Measurements from ENCODE around the gene CACNA2D4.

Gene CACNA2D4

DNA sequence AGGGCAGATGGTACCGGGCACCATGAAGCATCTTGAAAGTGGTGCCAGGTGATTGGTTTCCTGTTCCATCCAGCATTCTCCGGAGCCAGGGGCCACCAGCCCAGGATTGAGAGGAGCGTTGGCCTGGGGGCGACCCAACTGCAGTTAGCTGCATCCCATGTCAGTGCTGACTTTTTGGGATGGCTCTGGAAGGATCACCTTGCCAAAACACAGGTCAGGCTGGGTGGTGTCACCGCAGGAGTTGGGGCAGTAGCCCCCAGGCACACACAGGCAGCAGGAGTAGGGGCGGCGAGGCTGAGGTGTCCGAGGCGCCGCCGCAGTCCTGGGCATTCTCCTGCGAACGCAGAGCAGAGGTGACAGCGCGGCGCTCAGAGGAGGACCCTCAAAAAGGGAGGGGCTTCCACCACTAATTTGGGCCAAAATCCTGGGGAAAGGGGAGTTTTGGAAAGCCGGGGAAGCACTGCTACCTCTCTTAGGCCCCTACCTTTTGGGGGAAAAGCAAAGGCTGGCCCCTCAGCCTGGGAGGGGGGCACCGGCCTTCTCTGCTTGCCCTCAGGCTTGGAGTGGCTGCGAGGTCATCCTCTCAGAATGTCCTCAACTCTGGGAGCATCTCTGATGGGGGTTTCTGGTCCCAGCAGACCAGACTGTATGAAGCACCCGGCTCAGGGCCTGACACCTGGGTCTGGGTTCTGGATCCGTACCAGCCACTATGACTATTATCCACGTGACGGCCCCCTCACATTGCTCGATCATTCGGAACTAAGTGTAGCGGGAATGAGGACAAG lies 124.8 kb downstream of the CACNA2D4 start:
- DNase-seq (ENCODE audit: extremely low read depth in 1 of 2, low read depth in 1 of 2) = no peak

DNA sequence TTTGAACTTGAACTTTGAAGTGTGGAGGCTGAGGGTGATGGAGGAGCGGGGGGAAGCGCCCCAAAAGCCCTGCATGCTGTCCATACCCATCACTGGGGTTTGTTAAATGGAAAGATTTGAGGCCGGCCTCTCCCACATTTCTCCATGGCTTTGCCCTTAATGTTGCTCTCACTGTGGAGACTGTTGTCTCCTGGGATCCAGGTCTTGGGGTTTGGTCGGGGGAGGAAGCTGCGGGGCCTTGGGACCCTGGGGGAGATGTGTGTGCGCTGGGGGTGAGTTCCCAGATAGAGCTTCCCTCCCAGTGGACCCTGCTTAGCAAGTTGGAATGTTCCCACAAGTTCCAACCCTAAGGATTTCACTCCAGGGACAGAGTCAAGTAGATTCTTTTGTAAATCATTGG lies 126.0 kb downstream of the CACNA2D4 start:
- no peak for DNase-seq (ENCODE audit: extremely low read depth in 1 of 2, low read depth in 1 of 2)

DNA sequence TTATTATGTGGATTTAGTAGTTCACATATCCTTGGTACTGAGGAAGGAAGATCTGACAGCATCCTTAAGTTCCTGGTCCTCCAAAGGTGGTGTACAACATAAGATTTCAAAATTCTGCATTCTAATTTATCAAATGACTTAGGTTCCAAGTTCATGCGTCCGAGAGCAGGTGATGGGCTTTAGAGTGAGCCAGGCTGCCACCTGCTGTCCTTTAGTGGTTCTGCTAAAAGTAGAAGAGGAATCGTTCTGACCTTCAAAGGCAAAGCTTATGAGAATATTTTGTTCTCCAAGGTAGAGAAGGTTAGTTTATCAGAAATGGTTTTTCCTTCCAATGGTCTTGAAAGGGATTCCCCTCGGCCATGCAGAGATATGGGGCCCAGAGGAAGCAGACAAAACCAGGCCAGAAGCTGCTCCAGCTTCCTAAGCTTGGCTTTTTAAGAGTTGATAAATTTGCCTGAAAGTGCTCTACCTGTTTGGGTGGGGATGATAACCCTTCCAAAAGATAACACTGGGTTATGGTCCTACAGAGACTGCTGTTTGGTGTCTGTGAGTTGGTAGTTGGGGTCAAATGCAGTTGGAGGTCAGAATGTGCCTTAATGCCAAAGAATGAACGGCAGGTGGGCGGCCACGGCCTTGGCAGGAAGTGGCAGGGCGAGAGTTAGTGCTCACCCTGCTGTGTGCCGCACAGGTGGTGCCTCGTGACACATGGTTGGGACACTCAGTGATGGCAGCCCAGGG lies 127.2 kb downstream of the CACNA2D4 start:
- peak in 1 of 2 donors; percentile 44 for DNase-seq (ENCODE audit: extremely low read depth in 1 of 2, low read depth in 1 of 2)

DNA sequence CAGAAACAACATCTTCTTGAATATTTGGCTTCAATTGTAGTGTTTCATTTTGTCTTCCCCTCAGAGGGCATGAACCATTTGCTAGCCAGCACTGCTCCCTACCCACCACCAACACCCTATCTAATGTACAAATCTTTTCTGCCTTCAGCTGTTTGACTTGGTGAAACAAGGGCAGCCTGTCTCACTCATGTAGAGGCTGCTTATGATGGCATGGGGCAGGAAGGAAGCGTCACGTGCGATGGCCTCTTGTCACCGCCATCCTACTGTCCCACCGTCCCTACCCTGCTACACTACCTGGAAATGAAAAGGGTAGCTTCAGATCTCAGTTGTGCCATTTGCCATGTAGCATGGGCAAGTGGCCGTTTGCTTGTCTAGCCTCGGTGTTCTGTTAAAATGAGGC lies 128.0 kb downstream of the CACNA2D4 start:
- DNase-seq (ENCODE audit: extremely low read depth in 1 of 2, low read depth in 1 of 2) = no peak

DNA sequence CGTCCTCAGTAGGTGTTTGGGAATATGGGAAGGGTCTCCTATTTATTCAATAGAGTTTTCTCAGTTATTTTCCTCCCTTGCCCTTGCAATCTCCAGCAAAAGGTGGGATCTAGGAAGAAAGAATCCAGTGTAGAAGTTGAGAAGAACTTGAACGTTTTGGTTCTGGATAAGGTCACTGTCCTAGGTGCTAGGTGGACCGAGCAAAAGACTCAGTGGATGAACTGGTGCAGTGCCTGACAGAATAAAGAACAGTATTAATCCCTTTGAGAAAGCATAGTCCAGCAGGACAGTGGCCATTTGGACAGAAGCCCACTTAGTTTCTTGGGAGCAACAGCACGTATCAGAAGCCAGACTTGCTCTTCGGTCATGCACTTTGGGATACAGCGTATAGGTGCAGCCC lies 130.7 kb downstream of the CACNA2D4 start:
- DNase-seq (ENCODE audit: extremely low read depth in 1 of 2, low read depth in 1 of 2) = no peak

DNA sequence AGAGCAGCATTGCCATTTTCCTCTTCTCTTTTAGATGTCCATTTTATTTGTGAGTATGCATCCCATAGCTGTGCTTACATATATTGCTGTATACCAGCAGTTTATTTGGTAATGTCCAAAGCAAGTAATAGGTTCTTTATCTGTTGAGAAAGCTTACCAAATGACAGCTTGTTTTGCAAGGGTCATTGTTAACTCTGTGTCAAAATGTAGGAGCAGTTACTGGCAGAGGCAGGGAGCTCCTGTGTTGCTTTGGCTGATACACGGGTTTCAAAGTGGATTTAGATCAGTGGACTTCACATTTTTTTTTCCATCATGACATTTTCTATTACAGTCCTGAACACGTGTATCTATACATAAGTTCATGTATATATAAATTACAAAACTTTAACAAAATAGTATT lies 136.2 kb downstream of the CACNA2D4 start:
- no peak for DNase-seq (ENCODE audit: extremely low read depth in 1 of 2, low read depth in 1 of 2)

DNA sequence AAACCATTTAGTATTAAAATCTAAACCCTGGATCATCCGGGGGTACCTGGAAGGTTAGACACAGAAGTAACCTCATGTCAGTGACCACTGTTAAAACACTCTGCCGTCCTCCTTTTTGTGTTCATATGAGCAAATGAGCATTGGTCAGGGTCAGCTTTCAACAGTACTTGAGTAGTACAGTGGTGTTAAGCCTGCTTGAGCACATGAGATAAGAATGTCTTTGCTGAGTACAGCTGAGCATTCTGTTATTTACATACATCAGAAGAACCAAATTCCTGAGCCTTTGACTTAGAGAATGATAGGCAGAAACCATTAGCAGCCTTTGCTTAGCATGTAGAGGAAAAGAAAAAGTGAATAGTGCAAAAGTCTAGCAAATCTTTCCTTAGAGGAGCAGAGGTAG lies 136.7 kb downstream of the CACNA2D4 start:
- no peak for DNase-seq (ENCODE audit: extremely low read depth in 1 of 2, low read depth in 1 of 2)

DNA sequence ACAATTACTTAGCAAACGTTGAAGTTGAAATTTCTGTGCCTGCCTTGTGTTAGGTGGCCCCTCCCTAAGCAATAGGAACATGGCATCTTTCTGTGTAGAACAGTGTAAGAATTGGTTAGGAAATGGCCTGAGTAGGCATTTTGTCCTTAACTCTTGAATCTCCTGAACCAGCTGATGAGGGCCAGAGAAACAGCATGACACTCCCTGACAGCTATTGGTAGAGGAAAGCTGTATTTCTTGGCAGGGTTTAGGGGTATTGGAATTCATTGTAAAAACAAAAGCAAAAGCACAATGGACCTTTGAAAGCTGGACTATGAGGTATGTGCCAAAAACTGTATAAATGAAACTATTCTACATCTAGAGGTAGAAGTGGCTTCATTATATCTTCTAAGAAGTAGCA lies 138.7 kb downstream of the CACNA2D4 start:
- no peak for DNase-seq (ENCODE audit: extremely low read depth in 1 of 2, low read depth in 1 of 2)

DNA sequence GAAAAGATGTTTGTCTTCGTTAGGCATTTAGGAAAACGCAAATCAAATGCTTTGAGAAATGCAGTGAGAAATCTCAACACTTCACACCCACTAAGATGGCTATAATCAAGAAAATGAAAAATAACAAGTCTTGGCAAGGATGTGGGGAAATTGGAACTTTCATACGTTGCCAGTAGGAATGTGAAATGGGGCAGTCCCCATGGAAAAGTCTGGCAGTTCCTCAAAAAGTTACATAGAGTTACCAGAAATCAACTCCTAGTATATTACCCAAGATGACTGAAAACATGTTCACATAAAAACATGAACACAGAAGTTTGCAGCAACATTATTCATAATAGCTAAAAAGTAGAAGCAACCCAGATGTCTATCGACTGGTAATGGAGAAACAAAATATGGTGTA lies 139.5 kb downstream of the CACNA2D4 start:
- DNase-seq (ENCODE audit: extremely low read depth in 1 of 2, low read depth in 1 of 2) = no peak

DNA sequence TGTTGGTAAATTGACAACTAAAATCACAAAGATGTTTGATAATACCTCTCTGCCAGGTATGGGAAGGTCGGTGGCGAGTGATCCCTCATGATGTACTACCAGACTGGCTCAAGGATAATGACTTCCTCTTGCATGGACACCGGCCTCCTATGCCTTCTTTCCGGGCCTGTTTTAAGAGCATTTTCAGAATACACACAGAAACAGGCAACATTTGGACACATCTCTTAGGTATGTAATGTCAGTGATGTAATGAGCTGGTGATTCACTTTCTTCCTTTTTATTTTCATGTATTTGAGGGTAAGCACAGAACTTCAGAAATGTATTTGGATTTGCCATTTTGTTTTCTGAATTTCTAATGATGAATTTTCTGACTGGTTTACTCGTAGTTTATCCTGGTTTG lies 140.7 kb downstream of the CACNA2D4 start:
- no peak for DNase-seq (ENCODE audit: extremely low read depth in 1 of 2, low read depth in 1 of 2)

DNA sequence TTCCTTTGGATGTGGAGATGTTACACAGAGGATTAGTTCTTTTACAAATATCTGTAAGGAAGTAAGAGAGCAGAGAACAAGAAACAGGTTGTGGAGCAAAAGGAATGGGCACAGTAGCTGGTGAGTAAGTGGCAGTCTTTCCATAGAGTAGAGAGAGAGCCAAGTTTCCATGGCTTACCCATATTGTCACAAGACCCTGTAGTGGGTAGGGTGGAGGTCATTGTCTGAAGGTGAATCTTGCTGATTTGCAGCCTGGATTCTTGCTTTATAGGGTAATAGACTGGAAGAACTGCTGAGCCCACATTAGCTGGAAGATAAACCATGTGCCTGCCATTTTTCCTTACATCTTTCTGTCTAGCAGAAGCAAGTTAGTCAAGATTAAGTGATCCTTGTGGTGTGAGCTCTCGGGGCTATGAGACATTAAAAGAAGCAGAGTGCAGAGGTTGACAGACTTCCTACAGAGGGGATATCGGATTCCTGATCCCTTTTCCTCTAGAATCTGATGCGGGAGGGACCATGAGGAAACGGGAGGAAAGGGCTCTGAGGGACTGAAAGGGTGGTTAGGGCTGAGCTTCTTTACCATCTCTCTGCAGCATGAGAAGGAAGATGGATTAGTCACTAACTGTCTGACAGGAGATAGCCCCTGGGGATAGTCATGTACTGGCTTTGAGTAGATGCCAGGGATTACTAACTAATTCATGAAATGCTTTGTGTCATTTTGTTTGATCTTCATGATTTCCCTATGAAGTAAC lies 142.1 kb downstream of the CACNA2D4 start:
- DNase-seq (ENCODE audit: extremely low read depth in 1 of 2, low read depth in 1 of 2) = no peak

DNA sequence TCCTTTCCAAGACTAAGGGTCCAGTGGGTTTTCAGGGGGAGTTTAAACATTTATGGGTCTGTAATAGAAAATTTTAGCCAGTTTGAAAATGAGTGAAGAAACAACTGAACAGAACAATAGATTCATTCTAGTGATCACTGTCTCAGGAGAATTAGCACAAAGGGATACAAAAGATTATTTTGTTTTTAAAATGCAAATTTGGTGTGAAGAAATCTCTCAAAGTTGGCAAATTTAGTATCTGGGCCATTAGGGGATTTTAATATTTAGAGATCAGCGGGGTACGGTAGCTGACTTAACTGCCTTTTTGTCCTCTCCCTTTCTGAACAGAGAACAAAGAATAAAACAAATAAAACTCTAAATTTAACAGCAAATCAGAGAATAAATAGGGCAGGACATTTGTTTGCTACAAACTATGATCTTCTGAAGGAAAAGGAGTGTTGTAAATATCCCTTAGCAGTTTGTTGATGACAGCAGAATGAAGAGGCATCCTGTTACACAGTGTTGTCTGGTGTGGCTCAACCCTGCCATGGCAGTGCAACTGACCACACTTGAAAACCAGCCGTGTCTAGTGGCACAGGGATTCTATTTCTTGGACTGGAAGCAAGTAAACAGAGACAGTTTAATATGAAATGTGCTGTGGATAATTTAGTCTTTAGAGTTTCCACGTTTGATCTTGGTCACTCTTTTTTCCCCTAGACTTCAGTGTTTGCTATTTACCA lies 144.4 kb downstream of the CACNA2D4 start:
- DNase-seq (ENCODE audit: extremely low read depth in 1 of 2, low read depth in 1 of 2) = no peak

DNA sequence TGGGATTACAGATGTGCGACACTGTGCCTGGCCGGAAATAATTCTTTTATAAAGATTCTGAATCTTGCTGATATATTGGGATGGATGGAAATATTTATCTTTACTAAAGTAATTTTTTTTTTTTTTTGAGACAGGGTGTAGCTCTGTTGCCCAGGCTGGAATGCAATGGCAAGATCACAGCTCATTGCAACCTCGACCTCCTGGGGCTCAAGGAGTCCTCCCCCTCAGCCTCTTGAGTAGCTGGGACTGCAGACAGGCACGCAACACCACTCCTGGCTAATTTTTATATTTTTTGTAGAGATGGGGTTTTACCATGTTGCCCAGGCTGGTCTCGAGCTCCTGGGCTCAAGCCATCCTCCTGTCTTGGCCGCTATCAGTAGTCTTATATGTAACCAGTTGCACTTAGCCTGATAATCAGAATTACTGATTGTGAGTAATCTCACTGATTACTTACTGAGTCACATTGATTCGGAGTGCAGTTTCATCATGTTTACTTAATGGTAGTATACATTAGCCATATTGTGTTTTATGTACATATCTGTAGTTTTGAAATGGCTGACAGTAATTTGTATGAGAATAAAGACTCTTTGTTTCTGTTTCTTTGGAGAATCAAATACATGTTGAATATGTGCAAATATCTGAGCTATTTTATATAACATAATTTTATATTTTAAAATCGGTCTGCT lies 148.5 kb downstream of the CACNA2D4 start:
- no peak for DNase-seq (ENCODE audit: extremely low read depth in 1 of 2, low read depth in 1 of 2)

DNA sequence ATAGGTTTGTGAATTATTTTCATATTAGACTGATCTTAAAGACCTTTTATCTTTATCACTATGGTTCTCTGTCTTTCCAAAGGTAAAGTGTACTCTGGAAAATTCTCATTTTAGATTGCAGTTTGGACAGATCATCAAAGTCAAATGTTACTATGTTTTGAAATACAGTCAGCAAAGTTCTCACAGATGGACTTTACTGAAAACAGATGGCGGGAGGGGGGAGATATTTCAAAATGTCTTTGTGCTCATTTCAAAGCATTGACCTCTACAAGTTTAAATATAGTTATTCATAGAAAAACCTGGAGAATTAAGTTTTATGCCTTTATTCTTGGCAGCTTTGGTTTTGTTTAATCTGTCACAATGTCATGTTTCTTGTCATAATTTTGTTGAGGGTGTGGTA lies 149.8 kb downstream of the CACNA2D4 start:
- no peak for DNase-seq (ENCODE audit: extremely low read depth in 1 of 2, low read depth in 1 of 2)

DNA sequence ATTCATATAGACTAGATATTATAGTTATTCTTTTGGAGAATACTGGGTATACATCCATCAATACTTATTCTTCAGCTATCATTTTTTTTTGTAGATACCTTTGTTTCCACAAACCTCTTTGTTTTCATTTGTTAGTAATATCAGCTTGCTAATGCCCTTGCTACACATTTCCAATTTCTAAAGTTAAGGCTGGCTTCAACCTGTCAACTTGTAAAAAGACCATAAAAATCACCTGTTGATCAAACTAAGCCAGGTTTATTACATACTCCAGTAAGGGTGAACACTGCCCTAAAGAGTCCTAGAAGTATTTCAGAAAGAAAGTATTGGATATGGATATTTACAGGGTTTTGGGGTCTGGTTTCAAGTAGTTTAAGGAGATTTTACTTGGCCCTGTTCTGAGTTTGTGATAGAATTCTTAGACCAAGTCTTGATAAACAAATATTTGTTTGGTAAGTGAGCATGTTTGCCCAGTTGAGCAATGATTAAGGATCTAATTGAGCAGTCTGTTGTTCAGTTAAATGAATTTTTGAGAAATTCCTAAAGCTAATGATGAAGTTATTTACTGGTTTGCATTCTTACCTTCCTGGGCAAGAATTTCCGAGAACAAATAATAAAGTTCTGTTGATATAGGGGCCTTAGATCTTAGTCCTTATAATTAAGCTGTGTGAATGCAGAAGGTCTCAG lies 150.9 kb downstream of the CACNA2D4 start:
- no peak for DNase-seq (ENCODE audit: extremely low read depth in 1 of 2, low read depth in 1 of 2)

DNA sequence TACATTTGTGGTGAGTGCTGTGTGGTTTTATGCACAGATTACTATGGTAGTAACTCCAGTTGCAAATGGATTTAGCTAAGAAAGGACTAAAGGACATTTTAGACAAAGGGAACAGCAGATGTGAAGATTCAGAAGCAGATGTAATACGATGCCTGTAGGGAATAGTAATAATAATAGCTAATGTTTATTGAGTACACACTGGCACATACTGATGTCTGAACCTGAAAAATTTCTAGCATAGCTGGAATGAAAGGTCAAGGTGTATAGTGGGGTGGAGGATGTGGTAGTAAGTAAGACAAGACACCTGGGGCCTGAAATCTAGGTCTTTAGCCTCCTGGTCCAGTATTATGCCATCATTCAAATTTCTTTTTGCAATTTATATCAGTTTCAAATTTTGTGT lies 152.3 kb downstream of the CACNA2D4 start:
- no peak for DNase-seq (ENCODE audit: extremely low read depth in 1 of 2, low read depth in 1 of 2)

DNA sequence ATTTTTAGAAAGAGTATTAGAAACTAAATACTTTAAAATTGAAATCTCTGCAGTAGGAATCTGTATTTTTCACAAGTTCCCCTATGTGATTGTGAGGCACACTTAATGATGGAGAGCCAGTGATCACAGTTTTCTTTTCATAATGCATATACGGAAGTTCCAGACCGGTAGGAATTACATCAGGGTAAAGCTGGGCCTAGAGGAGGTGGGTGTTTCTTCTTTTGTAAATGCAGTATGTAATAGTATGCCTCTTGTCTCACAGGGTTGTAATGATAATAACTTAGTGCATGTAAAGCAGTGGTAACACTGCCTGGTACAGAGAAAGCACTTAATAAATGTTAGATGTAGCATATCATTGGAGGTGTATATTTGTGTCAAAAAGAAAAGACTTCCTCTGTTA lies 155.3 kb downstream of the CACNA2D4 start:
- no peak for DNase-seq (ENCODE audit: extremely low read depth in 1 of 2, low read depth in 1 of 2)

DNA sequence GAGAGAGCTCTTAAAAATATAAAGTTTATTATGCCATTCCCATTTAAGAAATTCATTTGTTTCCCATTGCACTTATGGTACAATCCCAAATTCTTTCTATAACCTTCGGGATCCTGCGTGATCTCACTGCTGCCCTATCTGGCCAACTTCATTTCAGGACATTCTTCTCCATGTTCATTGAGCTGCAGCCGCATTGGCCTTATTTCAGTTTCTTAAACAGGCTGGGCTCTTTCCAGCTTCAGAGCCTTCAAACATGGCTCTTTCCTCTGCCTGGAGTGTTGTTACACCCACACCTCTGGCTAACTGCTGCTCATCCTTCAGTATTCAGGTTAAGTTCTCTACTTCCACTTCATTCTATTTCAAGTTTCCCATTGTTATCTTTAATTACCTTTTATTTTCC lies 156.6 kb downstream of the CACNA2D4 start:
- no peak for DNase-seq (ENCODE audit: extremely low read depth in 1 of 2, low read depth in 1 of 2)

DNA sequence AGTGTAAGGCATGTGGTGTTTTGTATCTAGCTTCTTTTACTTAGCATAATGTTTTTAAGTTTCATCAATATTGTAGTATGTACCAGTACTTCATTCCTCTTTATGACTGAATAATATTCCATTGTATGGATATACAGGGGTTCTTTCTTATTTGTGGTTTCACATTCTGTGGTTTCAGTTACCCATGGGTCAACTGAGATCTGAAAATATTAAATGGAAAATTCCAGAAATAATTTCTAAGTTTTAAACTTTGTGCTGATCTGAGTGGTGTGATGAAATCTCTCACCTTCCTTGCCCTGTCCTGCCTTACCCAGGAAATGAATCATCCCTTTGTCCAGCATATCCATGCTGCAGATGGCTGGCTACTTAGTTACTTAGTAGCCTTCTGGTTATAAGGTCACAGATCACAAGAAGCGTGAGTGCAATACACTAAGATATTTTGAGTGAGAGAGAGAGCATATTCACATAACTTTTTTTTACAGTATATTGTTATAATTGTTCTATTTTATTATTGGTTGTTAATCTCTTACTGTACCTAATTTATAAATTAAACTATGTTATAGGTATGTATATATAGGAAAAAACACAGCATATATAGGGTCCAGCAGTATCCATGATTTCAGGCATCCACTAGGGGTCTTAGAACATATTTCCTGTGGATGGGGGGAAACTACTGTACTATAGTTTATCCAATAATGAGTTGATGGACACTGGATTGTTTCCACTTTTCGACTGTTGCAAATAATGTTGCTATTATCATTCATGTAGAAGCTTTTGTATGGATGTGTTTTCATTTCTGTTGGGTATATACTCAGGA lies 157.7 kb downstream of the CACNA2D4 start:
- no peak for DNase-seq (ENCODE audit: extremely low read depth in 1 of 2, low read depth in 1 of 2)

Measured in stimulated activated CD8-positive, alpha-beta memory T cell treated with anti-CD3 and anti-CD28 coated beads, Interleukin-7, amount 100 ng/mL, for 48 hours (primary cell).